ENCODE data around the gene GPR150. TPM values are rescaled to one million over a fixed set of nuclear protein-coding genes. Genes with fewer than 3 reads are reported as not detected.

GPR150 gene
- total RNA-seq, 2 experiments from 2014 or later: 0.60 to 0.75 TPM

- no peak overlapping the region for H3K4me3 ChIP-seq (ENCODE audit: low read length)
- Mint-ChIP-seq H3K27me3 (no peaks in the 10 kb centered on the region), H3K27ac (no peak overlapping the region), H3K36me3 (ENCODE audit: low read depth) (peaks cover 4% of the 10 kb centered on the region), H3K4me1 (ENCODE audit: low read depth) (peaks cover 6% of the 10 kb centered on the region), H3K4me3 (no peak overlapping the region), H3K9me3 (no peaks in the 10 kb centered on the region)
- no peak for ATAC-seq (ENCODE audit: poor library complexity)
- H3K36me3 ChIP-seq (ENCODE audit: insufficient read depth, low read length): no peaks in the 10 kb centered on the region
- CTCF ChIA-PET: interaction anchor here (1.7 to 2.1 kb wide), 3 partner anchors 10 to 19 kb away, joined by 4 to 10 read pairs (median 5); no protein-coding TSS in a partner anchor
- no peak for TF ChIP-seq CTCF (IDR thresholded peaks at IDR 0.05)
- no peaks in the 10 kb centered on the region for H3K9me3 ChIP-seq (ENCODE audit: control insufficient read depth in 1 of 2, insufficient read depth in 1 of 2, low read length in 2 of 2)
- no peaks in the 10 kb centered on the region for H3K4me1 ChIP-seq (ENCODE audit: insufficient read depth, low read length)
- POLR2A ChIA-PET: no interaction called here
- no peaks in the 10 kb centered on the region for H3K27me3 ChIP-seq (ENCODE audit: control insufficient read depth in 1 of 2, insufficient read depth in 2 of 2, low read length in 2 of 2)
- H3K27ac ChIP-seq (ENCODE audit: low read depth in 1 of 2, low read length in 2 of 2): no peak overlapping the region
- intact Hi-C loops (cut with DNase I, micrococcal nuclease): loop anchor here (2.0 to 10.0 kb wide), 3 partner anchors 119 to 672 kb away; no protein-coding TSS in a partner anchor
- no peak for DNase-seq
These were observed 43.1 kb downstream of the GPR150 start for GRCh38 chr5:95662946-95663345.

- H3K4me3 Mint-ChIP-seq: no peak overlapping the region
- POLR2A ChIA-PET: interaction anchor here (0.6 to 1.7 kb wide), 4 partner anchors 17 to 183 kb away, joined by 3 to 9 read pairs (median 4); partner anchors contain the start of gene RFESD
These were observed 44.4 kb downstream of the GPR150 start for GRCh38 chr5:95664204-95664786.

GRCh38 chr5:95667061-95667618 lies 47.3 kb downstream of the GPR150 start:
- H3K36me3 Mint-ChIP-seq (ENCODE audit: low read depth): no peaks in the 10 kb centered on the region
- intact Hi-C loops (cut with DNase I, micrococcal nuclease): loop anchor here (2.0 to 10.0 kb wide), 3 partner anchors 60 to 668 kb away; no protein-coding TSS in a partner anchor
- no peak overlapping the region for H3K4me3 Mint-ChIP-seq
- no peak for TF ChIP-seq CTCF (IDR thresholded peaks at IDR 0.05)
- no peaks in the 10 kb centered on the region for H3K4me1 ChIP-seq (ENCODE audit: insufficient read depth, low read length)
- no peaks in the 10 kb centered on the region for H3K9me3 ChIP-seq (ENCODE audit: control insufficient read depth in 1 of 2, insufficient read depth in 1 of 2, low read length in 2 of 2)
- peaks cover 6% of the 10 kb centered on the region for H3K4me1 Mint-ChIP-seq (ENCODE audit: low read depth)
- no peaks in the 10 kb centered on the region for H3K27me3 ChIP-seq (ENCODE audit: control insufficient read depth in 1 of 2, insufficient read depth in 2 of 2, low read length in 2 of 2)
- H3K36me3 ChIP-seq (ENCODE audit: insufficient read depth, low read length): no peaks in the 10 kb centered on the region
- DNase-seq (no peak), ATAC-seq (ENCODE audit: poor library complexity) (no peak)
- H3K27ac ChIP-seq (ENCODE audit: low read depth in 1 of 2, low read length in 2 of 2): no peak overlapping the region
- POLR2A ChIA-PET: interaction anchor here (0.8 to 1.1 kb wide), 2 partner anchors 20 to 114 kb away, joined by 3 read pairs; no protein-coding TSS in a partner anchor
- no peaks in the 10 kb centered on the region for H3K9me3 Mint-ChIP-seq
- no peak overlapping the region for H3K27ac Mint-ChIP-seq
- no peaks in the 10 kb centered on the region for H3K27me3 Mint-ChIP-seq
- H3K4me3 ChIP-seq (ENCODE audit: low read length): no peak overlapping the region
- CTCF ChIA-PET: interaction anchor here (1.1 kb wide), 1 partner anchor 20 kb away, joined by 4 read pairs; the partner anchor contains the start of gene RFESD

More at GRCh38 chr5:95664204-95664786, 44.4 kb downstream of the GPR150 start:
- no peaks in the 10 kb centered on the region for H3K27me3 Mint-ChIP-seq
- Histone ChIP-seq H3K27ac (ENCODE audit: low read depth in 1 of 2, low read length in 2 of 2) (no peak overlapping the region), H3K9me3 (ENCODE audit: control insufficient read depth in 1 of 2, insufficient read depth in 1 of 2, low read length in 2 of 2) (no peaks in the 10 kb centered on the region), H3K27me3 (ENCODE audit: control insufficient read depth in 1 of 2, insufficient read depth in 2 of 2, low read length in 2 of 2) (no peaks in the 10 kb centered on the region), H3K36me3 (ENCODE audit: insufficient read depth, low read length) (no peaks in the 10 kb centered on the region), H3K4me3 (ENCODE audit: low read length) (no peak overlapping the region), H3K4me1 (ENCODE audit: insufficient read depth, low read length) (no peaks in the 10 kb centered on the region)
- DNase-seq: peak in 9 of 14 experiments; percentile 6 to 62 (median 20)
- CTCF ChIA-PET: interaction anchor here (0.7 to 2.1 kb wide), 12 partner anchors 9 to 297 kb away, joined by 3 to 10 read pairs (median 4); partner anchors contain the start of genes ELL2 and RFESD
- no peaks in the 10 kb centered on the region for H3K9me3 Mint-ChIP-seq
- H3K27ac Mint-ChIP-seq: no peak overlapping the region
- H3K4me1 Mint-ChIP-seq (ENCODE audit: low read depth): peaks cover 6% of the 10 kb centered on the region
- no peaks in the 10 kb centered on the region for H3K36me3 Mint-ChIP-seq (ENCODE audit: low read depth)
- ATAC-seq (ENCODE audit: poor library complexity): no peak
- peak; percentile 95 for TF ChIP-seq CTCF (IDR thresholded peaks at IDR 0.05)
- intact Hi-C loops (cut with DNase I, micrococcal nuclease): loop anchor here in 1 of 2 experiments (1.0 to 10.0 kb wide), 3 partner anchors 118 to 671 kb away; no protein-coding TSS in a partner anchor
